ENCODE data around the gene NEGR1. TPM values are rescaled to one million over a fixed set of nuclear protein-coding genes. Genes with fewer than 3 reads are reported as not detected.

The NEGR1 gene
- total and polyA plus RNA-seq, 4 donors = 0.08 to 0.14 (median 0.12) TPM; not detected in 1

GRCh38 chr1:72064196-72065075, 217.9 kb downstream of the NEGR1 start:
- Histone ChIP-seq H3K9ac (ENCODE audit: low read depth in 1 of 2, low read length in 2 of 2) (no peak overlapping the region), H3K9me3 (ENCODE audit: control insufficient read depth in 4 of 4, low read length in 3 of 4) (no peaks in the 10 kb centered on the region), H3K27me3 (ENCODE audit: control insufficient read depth in 4 of 4, insufficient read depth in 4 of 4, low read length in 3 of 4) (no peaks in the 10 kb centered on the region), H3K4me1 (ENCODE audit: control insufficient read depth in 4 of 4, insufficient read depth in 4 of 4, low read length in 3 of 4) (no peaks in the 10 kb centered on the region), H3K36me3 (ENCODE audit: control insufficient read depth in 4 of 4, insufficient read depth in 3 of 4, low read depth in 1 of 4, low read length in 3 of 4) (no peaks in the 10 kb centered on the region), H3K27ac (ENCODE audit: low read depth in 1 of 2, low read length in 2 of 2) (no peak overlapping the region), H3K4me3 (ENCODE audit: low read depth in 1 of 3, low read length in 3 of 3) (no peak overlapping the region)
- TF ChIP-seq EGR1 (IDR thresholded peaks at IDR 0.05; ENCODE audit: low read depth in 2 of 2) = no peak
- TF ChIP-seq ZBTB33 (IDR thresholded peaks at IDR 0.05) = no peak
- TF ChIP-seq HNF4G (IDR thresholded peaks at IDR 0.05) = no peak
- no peak for TF ChIP-seq YY1 (IDR thresholded peaks at IDR 0.05)
- TF ChIP-seq CTCF (IDR thresholded peaks at IDR 0.05; ENCODE audit: low read depth, low read length, missing input control) = no peak
- WGBS = 61% methylated on average over 3 of the region's 3 CpGs
- DNase-seq (ENCODE audit: low spot score) = no peak

- TF ChIP-seq CTCF (IDR thresholded peaks at IDR 0.05; ENCODE audit: low read depth, low read length, missing input control) (no peak), TAF1 (conservative IDR thresholded peaks at IDR 0.05) (no peak), HNF4G (IDR thresholded peaks at IDR 0.05) (no peak), NR2F2 (IDR thresholded peaks at IDR 0.05) (no peak), FOXA2 (IDR thresholded peaks at IDR 0.05) (no peak), REST (IDR thresholded peaks at IDR 0.05) (no peak), HNF4A (conservative IDR thresholded peaks at IDR 0.05) (no peak), RXRA (IDR thresholded peaks at IDR 0.05) (no peak), ZBTB33 (IDR thresholded peaks at IDR 0.05) (no peak), YY1 (IDR thresholded peaks at IDR 0.05) (no peak), SP1 (IDR thresholded peaks at IDR 0.05) (no peak), MAX (IDR thresholded peaks at IDR 0.05) (no peak), GABPA (IDR thresholded peaks at IDR 0.05 in 1 of 2, conservative IDR thresholded peaks at IDR 0.05 in 1 of 2) (no peak), FOXA1 (IDR thresholded peaks at IDR 0.05) (no peak), JUND (IDR thresholded peaks at IDR 0.05) (no peak)
Observed at GRCh38 chr1:72063364-72064044, 218.8 kb downstream of the NEGR1 start.

More at GRCh38 chr1:72063364-72064044, 218.8 kb downstream of the NEGR1 start:
- Histone ChIP-seq H3K9ac (ENCODE audit: low read depth in 1 of 2, low read length in 2 of 2) (no peak overlapping the region), H3K9me3 (ENCODE audit: control insufficient read depth in 4 of 4, low read length in 3 of 4) (no peaks in the 10 kb centered on the region), H3K27me3 (ENCODE audit: control insufficient read depth in 4 of 4, insufficient read depth in 4 of 4, low read length in 3 of 4) (no peaks in the 10 kb centered on the region), H3K4me3 (ENCODE audit: low read depth in 1 of 3, low read length in 3 of 3) (no peak overlapping the region), H3K27ac (ENCODE audit: low read depth in 1 of 2, low read length in 2 of 2) (no peak overlapping the region), H3K4me1 (ENCODE audit: control insufficient read depth in 4 of 4, insufficient read depth in 4 of 4, low read length in 3 of 4) (no peaks in the 10 kb centered on the region), H3K36me3 (ENCODE audit: control insufficient read depth in 4 of 4, insufficient read depth in 3 of 4, low read depth in 1 of 4, low read length in 3 of 4) (no peaks in the 10 kb centered on the region)
- no peak for DNase-seq (ENCODE audit: low spot score)
- 79% methylated on average over 7 of the region's 7 CpGs for WGBS
